ENCODE data around the gene TICAM2. TPM values are rescaled to one million over a fixed set of nuclear protein-coding genes. Genes with fewer than 3 reads are reported as not detected.

The TICAM2 gene
- total and polyA plus RNA-seq, 9 of the 15 experiments (the other 6 are each of a cell fraction or from before 2014, with no cell fraction given) = 0.15 to 1.8 (median 0.98) TPM

GRCh38 chr5:115578657-115579056 is 23.6 kb downstream of the TICAM2 start:
- ATAC-seq (no peak), FAIRE-seq (no peak), DNase-seq (ENCODE audit: extremely low read depth in 1 of 4, low spot score in 3 of 4) (no peak)
- H3K4me1 ChIP-seq (replicated peaks in 1 of 2; ENCODE audit: control insufficient read depth in 2 of 2, insufficient read depth in 2 of 2, low read length in 2 of 2) = no peaks in the 10 kb centered on the region
- H3K27ac ChIP-seq (ENCODE audit: extremely low read depth, low read depth, low read length) = no peak overlapping the region
- no peaks in the 10 kb centered on the region for H3K27me3 ChIP-seq (ENCODE audit: control insufficient read depth in 2 of 2, insufficient read depth in 2 of 2, low read length in 2 of 2)
- no TSS peak for BruUV-seq (replicated peaks)
- H3K4me3 ChIP-seq = no peak overlapping the region
- H3K9me1 ChIP-seq (ENCODE audit: control insufficient read depth, insufficient read depth, low read length) = no peaks in the 10 kb centered on the region
- no peak overlapping the region for H3K4me2 ChIP-seq (ENCODE audit: insufficient read depth, low read length)
- 18% methylated on average over 3 of the region's 3 CpGs for WGBS (ENCODE audit: insufficient coverage, low coverage, missing lambda C conversion rate)
- ChIA-PET CTCF (ENCODE audit: low intra/inter-chr PET ratio) (no interaction called here), POLR2A (no interaction called here)
- TF ChIP-seq POLR2A (conservative IDR thresholded peaks at IDR 0.05) (no peak), MEF2D (tag; conservative IDR thresholded peaks at IDR 0.05; ENCODE audit: low read depth) (no peak), ZNF121 (CRISPR knock-in tag; conservative IDR thresholded peaks at IDR 0.05) (no peak), ZBTB2 (IDR thresholded peaks at IDR 0.05) (no peak), SOX6 (IDR thresholded peaks at IDR 0.05) (no peak), PHB (CRISPR knock-in tag; IDR thresholded peaks at IDR 0.05) (no peak), GATA2 (CRISPR knock-in tag; IDR thresholded peaks at IDR 0.05) (no peak), ESRRA (IDR thresholded peaks at IDR 0.05; ENCODE audit: borderline replicate concordance, low read depth) (no peak), RBM14 (IDR thresholded peaks at IDR 0.05; ENCODE audit: borderline replicate concordance, insufficient read depth, low read depth, low read length) (no peak), NR2F6 (CRISPR knock-in tag; IDR thresholded peaks at IDR 0.05) (no peak), ZBTB12 (CRISPR knock-in tag; IDR thresholded peaks at IDR 0.05) (no peak)
- TF ChIP-seq, protein P1, sequence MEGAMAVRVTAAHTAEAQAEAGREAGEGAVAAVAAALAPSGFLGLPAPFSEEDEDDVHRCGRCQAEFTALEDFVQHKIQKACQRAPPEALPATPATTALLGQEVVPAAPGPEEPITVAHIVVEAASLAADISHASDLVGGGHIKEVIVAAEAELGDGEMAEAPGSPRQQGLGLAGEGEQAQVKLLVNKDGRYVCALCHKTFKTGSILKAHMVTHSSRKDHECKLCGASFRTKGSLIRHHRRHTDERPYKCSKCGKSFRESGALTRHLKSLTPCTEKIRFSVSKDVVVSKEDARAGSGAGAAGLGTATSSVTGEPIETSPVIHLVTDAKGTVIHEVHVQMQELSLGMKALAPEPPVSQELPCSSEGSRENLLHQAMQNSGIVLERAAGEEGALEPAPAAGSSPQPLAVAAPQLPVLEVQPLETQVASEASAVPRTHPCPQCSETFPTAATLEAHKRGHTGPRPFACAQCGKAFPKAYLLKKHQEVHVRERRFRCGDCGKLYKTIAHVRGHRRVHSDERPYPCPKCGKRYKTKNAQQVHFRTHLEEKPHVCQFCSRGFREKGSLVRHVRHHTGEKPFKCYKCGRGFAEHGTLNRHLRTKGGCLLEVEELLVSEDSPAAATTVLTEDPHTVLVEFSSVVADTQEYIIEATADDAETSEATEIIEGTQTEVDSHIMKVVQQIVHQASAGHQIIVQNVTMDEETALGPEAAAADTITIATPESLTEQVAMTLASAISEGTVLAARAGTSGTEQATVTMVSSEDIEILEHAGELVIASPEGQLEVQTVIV (CRISPR knock-in tag; IDR thresholded peaks at IDR 0.05; ENCODE audit: borderline replicate concordance) = no peak
- H2AFZ ChIP-seq (ENCODE audit: low read depth, low read length) = no peak overlapping the region
- in situ Hi-C loops (cut with MboI) = loop anchor here (5.0 to 25.0 kb wide), 2 partner anchors 271 to 1891 kb away; no protein-coding TSS in a partner anchor
- H3K9ac ChIP-seq (ENCODE audit: insufficient read depth in 1 of 2, low read depth in 2 of 2, low read length in 2 of 2) = no peak overlapping the region
- H3K79me2 ChIP-seq (ENCODE audit: control insufficient read depth, insufficient read depth, low read length) = no peaks in the 10 kb centered on the region
- intact Hi-C loops (cut with micrococcal nuclease) = loop anchor here (10.0 kb wide), 1 partner anchor 194 kb away; no protein-coding TSS in a partner anchor
- no peaks in the 10 kb centered on the region for H4K20me1 ChIP-seq (replicated peaks; ENCODE audit: control insufficient read depth, insufficient read depth, low read length)
- no peaks in the 10 kb centered on the region for H3K36me3 ChIP-seq (ENCODE audit: control insufficient read depth, insufficient read depth, low read length)
- H3K9me3 ChIP-seq (replicated peaks; ENCODE audit: control insufficient read depth, insufficient read depth, low read depth, low read length) = no peaks in the 10 kb centered on the region
